GM18868 (cell line): ENCODE measurements around the gene AGMAT.

Source experiments
- ATAC-seq: cut with Tn5 transposase; IDR thresholded peaks from one replicate; pipeline ENCODE4 v1.9.1; 2021; ENCODE audit warnings: mild to moderate bottlenecking, moderate library complexity; ENCODE audit not compliant: unreplicated experiment

Gene AGMAT

GRCh38 chr1:15525050-15526020 lies 59.5 kb downstream of the AGMAT start:
- ATAC-seq: peak; percentile 41

GRCh38 chr1:15524283-15525049 lies 60.4 kb downstream of the AGMAT start:
- ATAC-seq: peak; percentile 42

- ATAC-seq: no peak
Measured at GRCh38 chr1:15524021-15524282, 60.9 kb downstream of the AGMAT start, which contains the start of gene CASP9. CASP9 (minus strand) TSS chr1:15524215; CDS start chr1:15524200, 15 bp downstream.

- no peak for ATAC-seq
Measured at GRCh38 chr1:15523104-15524020, 61.5 kb downstream of the AGMAT start.

GRCh38 chr1:15522551-15522950 lies 62.3 kb downstream of the AGMAT start:
- ATAC-seq: no peak
